GM19324 (cell line): ENCODE measurements around the gene SLC30A4.
A peak's percentile ranks its signal among the peaks of the same experiment; 100 is the strongest.
"Not testable (repeated sequence)": the region's sequence is repeated elsewhere in the genome, so short reads cannot be mapped to it uniquely, and the experiment has no call there.

ENCODE experiments used
- ATAC-seq: cut with Tn5 transposase; IDR thresholded peaks from one replicate; pipeline ENCODE4 v1.9.1; 2021; ENCODE audit warnings: mild to moderate bottlenecking, moderate library complexity; ENCODE audit not compliant: unreplicated experiment, low FRiP score

SLC30A4 gene

GRCh38 chr15:45522328-45523165 is at the start of gene SLC30A4:
TSS of gene SLC30A4 (minus strand) at chr15:45522755. CDS start at chr15:45522354, 401 bp downstream.
- peak; percentile 89 for ATAC-seq

- peak; percentile 79 for ATAC-seq
Measured at GRCh38 chr15:45555934-45556608, 33.5 kb upstream of the SLC30A4 start.

- no peak for ATAC-seq
Measured at GRCh38 chr15:45551676-45552075, 29.1 kb upstream of the SLC30A4 start.

GRCh38 chr15:45550436-45550835 is 27.9 kb upstream of the SLC30A4 start:
- no peak for ATAC-seq

- ATAC-seq, result no peak
Measured at GRCh38 chr15:45549541-45550220, 27.1 kb upstream of the SLC30A4 start.

- no peak for ATAC-seq
Measured at GRCh38 chr15:45548753-45549520, 26.4 kb upstream of the SLC30A4 start.

GRCh38 chr15:45546789-45547188 is 24.2 kb upstream of the SLC30A4 start:
- no peak for ATAC-seq

- peak; percentile 81 for ATAC-seq
Measured at GRCh38 chr15:45544266-45545023, 21.9 kb upstream of the SLC30A4 start.

GRCh38 chr15:45543051-45543450 is 20.5 kb upstream of the SLC30A4 start:
- no peak for ATAC-seq

- ATAC-seq, result no peak
Measured at GRCh38 chr15:45540531-45540930, 18.0 kb upstream of the SLC30A4 start.

GRCh38 chr15:45539680-45540079 is 17.1 kb upstream of the SLC30A4 start:
- ATAC-seq, result no peak

- no peak for ATAC-seq
Measured at GRCh38 chr15:45536934-45537333, 14.4 kb upstream of the SLC30A4 start.

- no peak for ATAC-seq
Measured at GRCh38 chr15:45535486-45536042, 13.0 kb upstream of the SLC30A4 start.

- no peak for ATAC-seq
Measured at GRCh38 chr15:45534821-45535220, 12.3 kb upstream of the SLC30A4 start.

GRCh38 chr15:45532892-45533291 is 10.3 kb upstream of the SLC30A4 start:
- ATAC-seq, result not testable (repeated sequence)

- no peak for ATAC-seq
Measured at GRCh38 chr15:45529613-45530012, 7.1 kb upstream of the SLC30A4 start.

GRCh38 chr15:45527086-45527485 is 4.5 kb upstream of the SLC30A4 start:
- no peak for ATAC-seq

GRCh38 chr15:45523166-45523460 is 558 bp upstream of the SLC30A4 start:
- peak; percentile 2 for ATAC-seq

GRCh38 chr15:45521596-45522327 is 793 bp downstream of the SLC30A4 start:
- no peak for ATAC-seq
